H1 (cell line): Measurements from ENCODE around the gene NMT1. TPM values are rescaled to one million over a fixed set of nuclear protein-coding genes. Genes with fewer than 3 reads are reported as not detected.

Experiments used
- CTCF ChIA-PET: fragments of 300-600 bp; sonication (Branson Sonifier 250); formaldehyde crosslinking; loops from one replicate; lab custom pipeline; 2021; ENCODE audit not compliant: partially characterized antibody; lab: Charles Lee
- POLR2A ChIA-PET: fragments of 300-600 bp; sonication (Branson Sonifier 250); formaldehyde crosslinking; loops from one replicate; lab custom pipeline; 2021; ENCODE audit warnings: inconsistent platforms; ENCODE audit not compliant: partially characterized antibody; lab: Charles Lee
- DNase-seq, 2 experiments: peaks; one replicate each; pipeline versions ENCODE4 v3.0.0 to v3.0.0-alpha.2; 2010 to 2022; ENCODE audit warnings: low spot score in 2 of 2, low read depth in 1 of 2, mixed read lengths in 1 of 2
- FAIRE-seq: peaks from 2 replicates; lab custom pipeline; 2011; peaks lifted over from hg19 to GRCh38; lab: Jason Lieb, UNC
- H2AFZ ChIP-seq: 2 replicates; pipeline ENCODE4 v1.8.1; 2012; ENCODE audit warnings: low read length, inconsistent platforms
- H2AK5ac ChIP-seq: 2 replicates; pipeline ENCODE4 v1.6.1; 2013; ENCODE audit warnings: low read depth, low read length
- H2BK120ac ChIP-seq: replicated peaks from 2 replicates; pipeline ENCODE3; 2013; ENCODE audit warnings: low read depth, low read length, inconsistent platforms
- H2BK12ac ChIP-seq: 2 replicates; pipeline ENCODE4 v1.6.1; 2013; ENCODE audit warnings: low read depth, low read length
- H2BK15ac ChIP-seq: 2 replicates; pipeline ENCODE4 v1.6.1; 2013; ENCODE audit warnings: low read length
- H2BK20ac ChIP-seq: 2 replicates; pipeline ENCODE4 v1.6.1; 2013; ENCODE audit warnings: low read length
- H2BK5ac ChIP-seq: 2 replicates; pipeline ENCODE4 v1.6.1; 2013; ENCODE audit warnings: low read depth, low read length
- H3K14ac ChIP-seq: 2 replicates; pipeline ENCODE4 v1.6.1; 2013; ENCODE audit warnings: inconsistent platforms; ENCODE audit not compliant: insufficient read length
- H3K18ac ChIP-seq: 2 replicates; pipeline ENCODE4 v1.6.1; 2013; ENCODE audit warnings: low read length; ENCODE audit errors: extremely low read depth
- H3K23ac ChIP-seq: 2 replicates; pipeline ENCODE4 v1.6.1; 2013; ENCODE audit warnings: inconsistent platforms; ENCODE audit not compliant: insufficient read length
- H3K23me2 ChIP-seq: 2 replicates; pipeline ENCODE4 v1.6.1; 2013; ENCODE audit warnings: low read depth, low read length
- H3K27ac ChIP-seq: 2 replicates; pipeline ENCODE4 v1.6.1; 2011; ENCODE audit warnings: low read depth, low read length, inconsistent platforms
- H3K27me3 ChIP-seq, 4 experiments: replicated peaks in 1 of 4; 1 replicate in 1 of 4; 2 replicates in 3 of 4; pipeline versions ENCODE4 v1.6.1 to v1.8.1; 2011 to 2013; ENCODE audit warnings: low read length in 3 of 4, mild to moderate bottlenecking in 3 of 4, inconsistent platforms in 2 of 4, mixed read lengths in 2 of 4, moderate library complexity in 1 of 4; ENCODE audit not compliant: control insufficient read depth in 3 of 4, insufficient read depth in 3 of 4; ENCODE audit errors: extremely low read depth in 1 of 4
- H3K36me3 ChIP-seq, 4 experiments: 2 replicates each; pipeline versions ENCODE4 v1.6.1 to v1.8.1; 2011 to 2013; ENCODE audit warnings: mild to moderate bottlenecking in 4 of 4, low read length in 3 of 4, moderate library complexity in 2 of 4, control low read depth in 1 of 4, inconsistent platforms in 1 of 4; ENCODE audit not compliant: insufficient read depth in 4 of 4, control insufficient read depth in 2 of 4
- H3K4ac ChIP-seq: replicated peaks from 2 replicates; pipeline ENCODE3; 2013; ENCODE audit warnings: low read length, low read depth, mixed read lengths, inconsistent platforms; ENCODE audit not compliant: insufficient read length
- H3K4me1 ChIP-seq, 4 experiments: replicated peaks in 1 of 4; 1 replicate in 1 of 4; 2 replicates in 3 of 4; pipeline versions ENCODE4 v1.6.1 to v1.8.1; 2011 to 2013; ENCODE audit warnings: low read length in 3 of 4, inconsistent platforms in 2 of 4, mixed read lengths in 1 of 4; ENCODE audit not compliant: insufficient read depth in 4 of 4, control insufficient read depth in 3 of 4
- H3K4me2 ChIP-seq, 2 experiments: 2 replicates each; pipeline versions ENCODE4 v1.6.1 to v1.8.1; 2011 to 2013; ENCODE audit warnings: low read depth in 2 of 2, low read length in 2 of 2, control low read depth in 1 of 2, inconsistent platforms in 1 of 2, mild to moderate bottlenecking in 1 of 2; ENCODE audit not compliant: insufficient read depth in 1 of 2
- H3K4me3 ChIP-seq, 4 experiments: fragments of 200-600, 300-600 bp in 1 of 4; sonication (generic), shearing (Covaris generic), sonication (Bioruptor Twin) in 1 of 4; 2 replicates each; pipeline versions ENCODE4 v1.5.1 to v1.8.1; 2011 to 2016; ENCODE audit warnings: low read length in 4 of 4, low read depth in 3 of 4, control low read depth in 2 of 4, inconsistent platforms in 2 of 4, mild to moderate bottlenecking in 2 of 4, mixed read lengths in 1 of 4, moderate library complexity in 1 of 4; ENCODE audit not compliant: insufficient read depth in 2 of 4; ENCODE audit errors: extremely low read depth in 1 of 4
- H3K56ac ChIP-seq: replicated peaks from 2 replicates; pipeline ENCODE3; 2013; ENCODE audit warnings: low read depth, mild to moderate bottlenecking, mixed read lengths, low read length, inconsistent platforms; ENCODE audit not compliant: insufficient read length
- H3K79me1 ChIP-seq: 2 replicates; pipeline ENCODE4 v1.6.1; 2013; ENCODE audit warnings: low read depth, low read length, control low read depth
- H3K79me2 ChIP-seq, 2 experiments: 2 replicates each; pipeline versions ENCODE4 v1.6.1 to v1.8.1; 2012 to 2013; ENCODE audit warnings: low read length in 2 of 2, mild to moderate bottlenecking in 2 of 2, inconsistent platforms in 1 of 2; ENCODE audit not compliant: insufficient read depth in 2 of 2, control insufficient read depth in 1 of 2
- H3K9ac ChIP-seq, 4 experiments: replicated peaks in 1 of 4; 1 replicate in 1 of 4; 2 replicates in 3 of 4; pipeline versions ENCODE4 v1.6.1 to v1.8.1; 2011 to 2013; ENCODE audit warnings: low read depth in 3 of 4, low read length in 3 of 4, control low read depth in 2 of 4, mild to moderate bottlenecking in 2 of 4, moderate library complexity in 2 of 4, inconsistent platforms in 1 of 4; ENCODE audit errors: extremely low read depth in 1 of 4
- H3K9me3 ChIP-seq, 2 experiments: 2 replicates each; pipeline versions ENCODE4 v1.6.1 to v1.8.1; 2012 to 2013; ENCODE audit warnings: mild to moderate bottlenecking in 2 of 2, moderate library complexity in 2 of 2, control low read depth in 1 of 2, inconsistent platforms in 1 of 2, low read depth in 1 of 2, low read length in 1 of 2, mixed read lengths in 1 of 2; ENCODE audit not compliant: insufficient read depth in 2 of 2
- H4K20me1 ChIP-seq, 2 experiments: replicated peaks in 1 of 2; 2 replicates each; pipeline versions ENCODE3 to v1.8.1; 2011 to 2013; ENCODE audit warnings: inconsistent platforms in 2 of 2, low read length in 2 of 2, mild to moderate bottlenecking in 1 of 2; ENCODE audit not compliant: insufficient read depth in 2 of 2, control insufficient read depth in 1 of 2
- H4K5ac ChIP-seq: 2 replicates; pipeline ENCODE4 v1.6.1; 2013; ENCODE audit warnings: low read length, low read depth, mixed read lengths, inconsistent platforms; ENCODE audit not compliant: insufficient read length
- H4K8ac ChIP-seq: 2 replicates; pipeline ENCODE4 v1.8.0; 2013; ENCODE audit warnings: mild to moderate bottlenecking, moderate library complexity, low read length, inconsistent platforms; ENCODE audit not compliant: insufficient read depth; ENCODE audit errors: extremely low read depth
- H4K91ac ChIP-seq: replicated peaks from 2 replicates; pipeline ENCODE3; 2013; ENCODE audit warnings: low read length, mixed read lengths, inconsistent platforms; ENCODE audit not compliant: insufficient read length
- BACH1 ChIP-seq: IDR thresholded peaks from 2 replicates; pipeline ENCODE4 v1.6.1; 2012; ENCODE audit warnings: low read length, improper control_type of control experiment
- BCL11A ChIP-seq, 2 experiments: IDR thresholded peaks; one replicate each; pipeline ENCODE4 v1.6.1; 2011; ENCODE audit warnings: low read depth in 2 of 2, low read length in 2 of 2, mild to moderate bottlenecking in 2 of 2
- CBX8 ChIP-seq: fragments of 300-800, 300-1000 bp; sonication (generic); IDR thresholded peaks from 2 replicates; pipeline ENCODE4 v1.7.1; 2016; ENCODE audit warnings: low read depth, low read length, borderline replicate concordance
- CEBPB ChIP-seq: IDR thresholded peaks from 2 replicates; pipeline ENCODE4 v1.6.1; 2012; ENCODE audit warnings: low read depth, low read length
- CREB1 ChIP-seq: IDR thresholded peaks from 2 replicates; pipeline ENCODE4 v1.6.1; 2012; ENCODE audit warnings: inconsistent platforms
- EP300 ChIP-seq, 2 experiments: IDR thresholded peaks; 1 replicate in 1 of 2; 2 replicates in 1 of 2; pipeline ENCODE4 v1.6.1; 2011 to 2012; ENCODE audit warnings: low read depth in 2 of 2, low read length in 2 of 2, mild to moderate bottlenecking in 2 of 2, borderline replicate concordance in 1 of 2, inconsistent platforms in 1 of 2, moderate library complexity in 1 of 2
- HDAC2 ChIP-seq, 2 experiments: fragments of 300-600 bp in 1 of 2; sonication (generic) in 1 of 2; IDR thresholded peaks; 2 replicates each; pipeline ENCODE4 v1.6.1; 2011 to 2012; ENCODE audit warnings: low read depth in 2 of 2, low read length in 2 of 2, mild to moderate bottlenecking in 2 of 2, moderate library complexity in 2 of 2, borderline replicate concordance in 1 of 2, inconsistent platforms in 1 of 2
- NRF1 ChIP-seq: IDR thresholded peaks from 2 replicates; pipeline ENCODE4 v1.6.1; 2011; ENCODE audit warnings: mild to moderate bottlenecking, low read depth, low read length, improper control_type of control experiment
- RBBP5 ChIP-seq: IDR thresholded peaks from 2 replicates; pipeline ENCODE4 v1.7.1; 2012; ENCODE audit warnings: low read depth, mild to moderate bottlenecking, inconsistent platforms, low read length, moderate library complexity, borderline replicate concordance
- RFX5 ChIP-seq: IDR thresholded peaks from 2 replicates; pipeline ENCODE4 v1.6.1; 2011; ENCODE audit warnings: low read depth, low read length, improper control_type of control experiment, borderline replicate concordance
- SIX5 ChIP-seq: IDR thresholded peaks from 2 replicates; pipeline ENCODE4 v1.6.1; 2011; ENCODE audit warnings: mild to moderate bottlenecking, low read depth, low read length
- TAF7 ChIP-seq: optimal IDR thresholded peaks from 2 replicates; pipeline ENCODE3; 2011; ENCODE audit warnings: low read depth, mild to moderate bottlenecking, inconsistent platforms, low read length, moderate library complexity, borderline replicate concordance
- TBP ChIP-seq: IDR thresholded peaks from 2 replicates; pipeline ENCODE4 v1.6.1; 2011; ENCODE audit warnings: low read depth, low read length, improper control_type of control experiment
- WGBS, 2 experiments: shearing (Covaris generic) in 1 of 2; methylation state at CpG; one replicate each; pipeline versions ENCODE4 v1.1.6 to v1.1.7; 2013 to 2015; ENCODE audit warnings: low lambda C conversion rate in 2 of 2, mixed read lengths in 2 of 2, inconsistent platforms in 1 of 2, low coverage in 1 of 2, missing lambda C conversion rate in 1 of 2; ENCODE audit not compliant: insufficient replicate concordance in 2 of 2, insufficient coverage in 1 of 2, insufficient read length in 1 of 2; ENCODE audit errors: extremely low coverage in 1 of 2, missing lambda C conversion rate in 1 of 2; 5-methylcytosine and 5-hydroxymethylcytosine counted together
- polyA plus RNA-seq, 7 experiments: library from polyadenylated mRNA; depleted of rRNA in 3 of 7; stranded (reverse) in 5 of 7; unstranded in 2 of 7; fragments of >200 nt in 5 of 7; fragments of 200-250 nt in 2 of 7; gene quantifications; 1 replicate in 5 of 7; 2 replicates in 1 of 7; 4 replicates in 1 of 7; pipeline versions ENCODE4 v1.2.1 to v1.2.3, GENCODE V29; 2011 to 2013; ENCODE audit warnings: missing spikeins in 2 of 7, mixed read lengths in 2 of 7
- total RNA-seq: library from RNA; stranded (reverse); fragmentation: NEBNext Ultra II Directional; extraction: Animal tissue kit (Norgen Biotek cat#: 25700); gene quantifications from 2 replicates; pipeline ENCODE4 v1.2.1, GENCODE V29; 2021
- TF ChIP-seq, protein P1 (sequence below): IDR thresholded peaks from 2 replicates; pipeline ENCODE4 v1.6.1; 2012; ENCODE audit warnings: inconsistent platforms

The NMT1 gene
- total and polyA plus RNA-seq, 2 of the 8 experiments (the other 6 are each of a cell fraction or from before 2014, with no cell fraction given): 42.9 to 149 TPM

DNA sequence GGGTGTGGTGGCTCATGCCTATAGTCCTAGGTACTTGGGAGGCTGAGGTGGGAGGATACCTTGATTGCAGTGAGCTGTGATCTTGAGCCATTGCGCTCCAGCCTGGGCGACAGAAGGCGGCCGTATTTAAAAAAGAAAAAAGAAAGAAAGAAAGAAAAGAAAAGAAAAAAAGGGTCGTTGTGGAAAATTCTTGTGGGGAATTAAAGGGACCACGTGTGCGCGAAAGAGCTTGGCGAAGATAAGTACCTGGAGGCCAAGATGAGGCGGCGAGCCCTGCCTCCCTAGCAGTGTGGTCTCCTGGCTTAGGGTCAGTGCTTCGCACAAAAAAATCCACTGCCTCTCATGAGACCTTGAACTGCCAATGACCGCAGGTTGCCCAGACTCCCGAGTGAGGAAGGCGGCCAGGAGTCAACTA lies 728 bp upstream of the NMT1 start:
- Histone ChIP-seq H3K4me2 (peak overlapping the region; percentile 62 to 93), H3K14ac (no peak overlapping the region), H3K27ac (no peak overlapping the region; the same call in 1 of the 2 replicates), H3K79me2 (peaks cover 12 to 39% of the 10 kb centered on the region in 2 experiments), H2AK5ac (no peak overlapping the region), H3K4me1 (no peaks in the 10 kb centered on the region; a peak in 2 of 7 replicates), H3K56ac (peak overlapping the region; percentile 52), H4K5ac (peak overlapping the region; percentile 35), H3K4me3 (peak overlapping the region; percentile 80 to 100 (median 96)), H4K8ac (peak overlapping the region; percentile 41), H3K79me1 (peaks cover 5% of the 10 kb centered on the region), H3K23ac (no peak overlapping the region), H3K18ac (peak overlapping the region; percentile 72; the same call in 1 of the 2 replicates), H2AFZ (peak overlapping the region; percentile 82), H3K27me3 (no peaks in the 10 kb centered on the region), H2BK20ac (no peak overlapping the region), H3K23me2 (peaks cover 5% of the 10 kb centered on the region; the same call in 1 of the 2 replicates), H3K9ac (peak overlapping the region; percentile 50 to 76 (median 57)), H3K4ac (peak overlapping the region; percentile 6), H2BK15ac (no peak overlapping the region), H2BK5ac (peak overlapping the region; percentile 67), H2BK12ac (no peak overlapping the region), H4K91ac (no peak overlapping the region), H4K20me1 (peaks cover 0 to 1% of the 10 kb centered on the region in 2 experiments), H3K36me3 (no peaks in the 10 kb centered on the region), H3K9me3 (no peaks in the 10 kb centered on the region), H2BK120ac (no peak overlapping the region)
- FAIRE-seq (no peak), DNase-seq (no peak)
- ChIA-PET POLR2A (interaction anchor here (0.7 to 4.7 kb wide), 17 partner anchors 9 to 150 kb away, joined by 3 to 51 read pairs (median 5); partner anchors contain the start of genes DCAKD, HEXIM1 and HEXIM2), CTCF (interaction anchor here (1.0 kb wide), 1 partner anchor 38 kb away, joined by 3 read pairs; no protein-coding TSS in a partner anchor)
- 18% methylated on average over 15 of the region's 15 CpGs; no CpG with 5 or more reads in 1 of the 2 experiments for WGBS, 2 experiments
- no peak for TF ChIP-seq HDAC2 (IDR thresholded peaks at IDR 0.05; ENCODE audit: borderline replicate concordance in 1 of 2, low read depth in 2 of 2, low read length in 2 of 2)
- TF ChIP-seq TAF7: no peak
- no peak for TF ChIP-seq EP300 (IDR thresholded peaks at IDR 0.05; ENCODE audit: borderline replicate concordance in 1 of 2, low read depth in 2 of 2, low read length in 2 of 2)
- no peak for TF ChIP-seq RFX5
- no peak for TF ChIP-seq RBBP5
- TF ChIP-seq CEBPB: no peak
- TF ChIP-seq NRF1: no peak
- no peak for TF ChIP-seq CBX8
- no peak for TF ChIP-seq TBP
- no peak for TF ChIP-seq BCL11A (IDR thresholded peaks at IDR 0.05; ENCODE audit: low read depth in 2 of 2, low read length in 2 of 2)
- TF ChIP-seq BACH1: no peak
- TF ChIP-seq, protein P1, sequence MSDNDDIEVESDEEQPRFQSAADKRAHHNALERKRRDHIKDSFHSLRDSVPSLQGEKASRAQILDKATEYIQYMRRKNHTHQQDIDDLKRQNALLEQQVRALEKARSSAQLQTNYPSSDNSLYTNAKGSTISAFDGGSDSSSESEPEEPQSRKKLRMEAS: no peak
- TF ChIP-seq CREB1: no peak
- TF ChIP-seq SIX5: no peak
